ENCODE measurements around the gene SGIP1. TPM values are rescaled to one million over a fixed set of nuclear protein-coding genes. Genes with fewer than 3 reads are reported as not detected.
A peak's percentile ranks its signal among the peaks of the same experiment; 100 is the strongest.

The SGIP1 gene
- total and polyA plus RNA-seq, 8 donors = 6.8 to 16.6 (median 8.6) TPM

DNA sequence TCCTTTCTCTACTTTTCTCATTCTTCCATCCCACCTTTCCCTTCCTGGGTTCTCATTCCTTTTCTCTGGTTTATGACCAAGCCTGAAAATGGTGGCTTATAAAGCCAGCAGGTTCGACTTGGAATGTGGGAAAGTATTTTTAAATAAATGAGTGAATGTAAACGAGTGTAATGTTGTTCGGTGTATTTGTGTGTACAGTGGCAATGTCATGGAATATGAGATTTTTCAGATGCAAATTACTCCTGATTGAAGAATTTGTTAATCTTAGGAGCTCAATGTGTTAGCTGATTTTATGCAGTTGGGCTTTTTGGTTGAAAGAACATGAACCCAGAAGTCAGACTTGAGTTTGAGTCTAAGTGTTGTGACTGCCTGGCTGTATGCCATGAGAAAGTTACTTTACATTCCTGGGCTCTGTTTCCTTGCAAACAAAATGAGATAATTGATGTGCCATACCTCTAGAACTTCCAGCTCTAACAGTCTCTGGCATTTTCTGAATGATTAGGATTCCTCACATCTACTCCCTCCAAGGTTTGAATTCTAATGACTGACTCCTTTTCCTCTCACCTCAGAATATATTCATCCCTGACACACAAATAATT lies 6.6 kb downstream of the SGIP1 start:
- Histone ChIP-seq H3K27me3 (no peaks in the 10 kb centered on the region), H3K4me3 (no peak overlapping the region), H3K4me1 (peaks cover 0 to 5% of the 10 kb centered on the region in 2 donors), H3K27ac (no peak overlapping the region), H3K36me3 (no peaks in the 10 kb centered on the region), H3K9me3 (no peaks in the 10 kb centered on the region)
- ATAC-seq (no peak), DNase-seq (no peak)
- intact Hi-C loops (cut with DNase I) = no loop called here
- TF ChIP-seq, protein P1, sequence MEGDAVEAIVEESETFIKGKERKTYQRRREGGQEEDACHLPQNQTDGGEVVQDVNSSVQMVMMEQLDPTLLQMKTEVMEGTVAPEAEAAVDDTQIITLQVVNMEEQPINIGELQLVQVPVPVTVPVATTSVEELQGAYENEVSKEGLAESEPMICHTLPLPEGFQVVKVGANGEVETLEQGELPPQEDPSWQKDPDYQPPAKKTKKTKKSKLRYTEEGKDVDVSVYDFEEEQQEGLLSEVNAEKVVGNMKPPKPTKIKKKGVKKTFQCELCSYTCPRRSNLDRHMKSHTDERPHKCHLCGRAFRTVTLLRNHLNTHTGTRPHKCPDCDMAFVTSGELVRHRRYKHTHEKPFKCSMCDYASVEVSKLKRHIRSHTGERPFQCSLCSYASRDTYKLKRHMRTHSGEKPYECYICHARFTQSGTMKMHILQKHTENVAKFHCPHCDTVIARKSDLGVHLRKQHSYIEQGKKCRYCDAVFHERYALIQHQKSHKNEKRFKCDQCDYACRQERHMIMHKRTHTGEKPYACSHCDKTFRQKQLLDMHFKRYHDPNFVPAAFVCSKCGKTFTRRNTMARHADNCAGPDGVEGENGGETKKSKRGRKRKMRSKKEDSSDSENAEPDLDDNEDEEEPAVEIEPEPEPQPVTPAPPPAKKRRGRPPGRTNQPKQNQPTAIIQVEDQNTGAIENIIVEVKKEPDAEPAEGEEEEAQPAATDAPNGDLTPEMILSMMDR (IDR thresholded peaks at IDR 0.05) = no peak

GRCh38 chr1:66542314-66542713 lies 8.4 kb downstream of the SGIP1 start:
- Histone ChIP-seq H3K27me3 (no peaks in the 10 kb centered on the region), H3K36me3 (no peaks in the 10 kb centered on the region), H3K4me1 (peaks cover 0 to 5% of the 10 kb centered on the region in 2 donors), H3K9me3 (no peaks in the 10 kb centered on the region), H3K4me3 (no peak overlapping the region), H3K27ac (no peak overlapping the region)
- TF ChIP-seq, protein P1 (IDR thresholded peaks at IDR 0.05) = no peak
- intact Hi-C loops (cut with DNase I) = no loop called here
- ATAC-seq (no peak), DNase-seq (no peak)

- Histone ChIP-seq H3K27me3 (no peaks in the 10 kb centered on the region), H3K4me3 (no peak overlapping the region), H3K36me3 (no peaks in the 10 kb centered on the region), H3K27ac (peak overlapping the region in 1 of 2 donors; percentile 47), H3K4me1 (peaks cover 0 to 5% of the 10 kb centered on the region in 2 donors), H3K9me3 (no peaks in the 10 kb centered on the region)
- DNase-seq = peak in 2 of 4 donors; percentile 49 to 54
- TF ChIP-seq, protein P1 (IDR thresholded peaks at IDR 0.05) = no peak
- intact Hi-C loops (cut with DNase I) = no loop called here
- peak; percentile 89 for ATAC-seq
Measured at GRCh38 chr1:66542811-66543767, 9.1 kb downstream of the SGIP1 start.

GRCh38 chr1:66546047-66546810 lies 12.3 kb downstream of the SGIP1 start:
- ATAC-seq (no peak), DNase-seq (no peak)
- intact Hi-C loops (cut with DNase I) = no loop called here
- no peaks in the 10 kb centered on the region for H3K9me3 ChIP-seq
- no peaks in the 10 kb centered on the region for H3K36me3 ChIP-seq
- no peaks in the 10 kb centered on the region for H3K27me3 ChIP-seq
- no peak overlapping the region for H3K27ac ChIP-seq
- peaks cover 0 to 5% of the 10 kb centered on the region in 2 donors for H3K4me1 ChIP-seq
- H3K4me3 ChIP-seq = no peak overlapping the region
- TF ChIP-seq, protein P1 (IDR thresholded peaks at IDR 0.05) = no peak
